GM18951 (cell line): Measurements from ENCODE around the gene FBXL20.
"Not testable (repeated sequence)": the region's sequence is repeated elsewhere in the genome, so short reads cannot be mapped to it uniquely, and the experiment has no call there.

Experiments used
- POLR2A ChIP-seq: IDR thresholded peaks from 4 replicates; pipeline ENCODE4 v1.6.1; 2011; ENCODE audit warnings: mild to moderate bottlenecking; ENCODE audit not compliant: insufficient read length, insufficient read depth; ENCODE audit errors: extremely low read depth
- in situ Hi-C: fragments of 300-500 bp; cut with MboI; formaldehyde crosslinking; loops from one replicate; pipeline ENCODE4 v1.12.0; 2022; ENCODE audit warnings: low sequenced_read_pairs, mixed read lengths, inconsistent platforms; ENCODE audit not compliant: unreplicated experiment

The FBXL20 gene

GRCh38 chr17:39402890-39403605, 1.6 kb upstream of the FBXL20 start:
- in situ Hi-C loops: no loop called here
- no peak for TF ChIP-seq POLR2A

GRCh38 chr17:39402244-39402889, 941 bp upstream of the FBXL20 start:
- TF ChIP-seq POLR2A: no peak
- in situ Hi-C loops: no loop called here

DNA sequence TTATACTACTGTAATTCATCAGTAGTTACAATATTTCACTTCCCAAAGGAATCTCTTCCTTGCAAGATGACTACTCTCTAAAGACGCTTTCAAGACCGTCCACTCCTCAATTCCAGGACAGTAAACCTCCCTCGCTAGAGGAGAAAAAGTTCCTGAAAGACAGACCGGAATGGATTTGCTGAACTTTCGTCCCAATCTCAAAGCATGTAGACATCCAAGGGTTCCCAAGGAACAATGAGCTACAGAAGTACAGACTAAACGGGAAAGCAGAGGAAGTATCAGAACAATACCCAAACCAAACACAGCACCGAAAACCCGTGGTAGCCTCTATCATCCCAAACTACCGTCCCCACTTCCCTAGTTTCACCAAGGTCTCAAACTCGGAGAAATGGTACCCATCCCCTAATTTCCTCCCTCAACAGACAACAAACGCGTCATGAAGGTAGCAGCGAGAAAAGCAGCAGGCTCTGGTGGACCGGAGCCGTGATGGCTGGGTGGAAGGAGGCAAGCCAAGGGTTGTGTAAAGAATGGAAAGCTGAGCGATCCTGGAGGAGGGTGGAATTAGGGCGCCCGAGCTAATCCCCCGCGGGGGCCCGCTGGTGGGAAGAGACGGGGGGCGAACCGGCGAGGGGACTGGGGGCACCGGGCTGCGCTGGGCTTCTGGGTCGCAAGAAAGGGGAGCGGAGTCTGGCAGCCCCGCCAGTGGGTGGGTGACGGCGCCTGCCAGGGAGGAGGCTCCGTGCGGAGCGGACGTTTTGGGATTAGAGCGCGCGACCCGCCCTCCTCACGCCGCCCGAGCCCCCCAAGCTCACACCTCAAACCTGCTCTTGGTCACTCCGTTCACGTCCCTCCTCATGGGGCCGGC, 647 bp downstream of the FBXL20 start:
- no peak for TF ChIP-seq POLR2A
- in situ Hi-C loops: no loop called here

- no peak for TF ChIP-seq POLR2A
- in situ Hi-C loops: no loop called here
Observed at GRCh38 chr17:39399791-39400190, 1.6 kb downstream of the FBXL20 start.

GRCh38 chr17:39393736-39394135, 7.7 kb downstream of the FBXL20 start:
- TF ChIP-seq POLR2A: no peak
- in situ Hi-C loops: no loop called here

- no peak for TF ChIP-seq POLR2A
- in situ Hi-C loops: no loop called here
Observed at GRCh38 chr17:39391448-39391847, 10.0 kb downstream of the FBXL20 start.

DNA sequence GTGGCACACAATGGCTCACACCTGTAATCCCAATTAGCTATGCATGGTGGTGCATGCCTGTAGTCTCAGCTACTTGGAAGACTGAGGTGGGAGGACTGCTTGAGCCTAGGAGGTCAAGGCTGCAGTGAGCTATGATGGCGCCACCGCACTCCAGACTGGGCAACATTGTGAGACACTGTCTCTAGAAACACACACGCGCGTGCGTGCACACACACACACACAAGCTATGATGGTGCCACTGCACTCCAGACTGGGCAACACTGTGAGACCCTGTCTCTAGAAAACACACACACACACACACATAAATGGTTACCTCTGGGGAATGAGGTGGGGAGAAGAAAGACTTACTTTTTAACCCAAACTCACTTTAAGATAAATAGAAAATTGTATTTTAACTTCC, 16.4 kb downstream of the FBXL20 start:
- no peak for TF ChIP-seq POLR2A
- in situ Hi-C loops: no loop called here

DNA sequence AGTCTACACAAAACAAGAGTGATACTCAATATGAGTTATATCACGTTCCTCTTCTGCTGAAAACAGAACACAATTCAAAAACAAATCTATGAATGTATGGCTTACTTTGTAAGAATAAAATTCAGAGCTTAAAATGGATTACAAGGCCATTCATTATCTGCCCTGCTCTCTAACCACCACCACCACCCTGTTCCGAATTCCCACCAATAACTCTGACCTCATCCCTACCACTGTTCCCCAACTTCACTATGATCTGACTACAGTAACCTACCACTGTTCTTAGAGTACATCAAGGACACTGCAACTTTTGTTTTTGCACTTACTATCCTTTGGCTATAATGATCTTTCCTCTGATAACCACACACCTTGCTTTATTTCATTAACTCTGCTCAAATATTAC, 21.3 kb downstream of the FBXL20 start:
- no peak for TF ChIP-seq POLR2A
- in situ Hi-C loops: no loop called here

DNA sequence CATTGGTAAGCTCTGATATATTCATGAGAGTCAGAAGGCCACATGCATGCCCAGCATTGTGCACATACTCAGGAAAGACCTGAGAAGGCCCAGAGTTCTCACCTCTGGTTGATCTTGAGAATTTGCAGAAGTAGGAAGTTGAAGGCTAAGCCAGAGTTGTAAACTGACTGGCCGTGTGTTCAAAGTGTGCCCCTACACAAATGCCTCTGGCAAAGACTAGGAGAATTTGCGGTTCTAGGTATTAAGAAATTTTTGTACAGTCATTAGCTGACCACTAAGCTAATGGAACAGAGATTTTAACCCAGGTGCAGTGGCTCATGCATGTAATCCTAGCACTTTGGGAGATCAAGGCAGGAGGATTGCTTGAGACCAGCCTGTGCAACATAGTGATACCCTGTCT, 25.0 kb downstream of the FBXL20 start:
- no peak for TF ChIP-seq POLR2A
- in situ Hi-C loops: no loop called here

- in situ Hi-C loops: not testable (repeated sequence)
Observed at GRCh38 chr17:39367805-39368204, 33.6 kb downstream of the FBXL20 start.

DNA sequence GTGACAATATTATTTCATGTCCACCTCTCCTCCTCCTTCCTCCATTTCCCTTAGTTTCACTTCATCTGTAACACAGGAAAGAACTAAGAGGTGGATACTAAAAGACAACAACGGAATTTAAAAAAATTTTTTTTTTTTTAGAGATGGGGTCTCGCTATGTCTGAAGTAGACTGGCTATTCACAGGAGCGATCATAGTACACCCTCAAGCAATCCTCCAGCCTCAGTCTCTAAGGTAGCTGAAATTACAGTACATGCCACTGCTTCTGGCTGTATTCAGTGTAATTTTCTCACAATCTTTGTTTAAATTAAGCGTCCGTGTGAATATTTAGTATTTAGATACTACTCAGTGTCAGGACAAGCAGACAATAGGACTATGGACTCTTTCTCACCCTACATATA, 35.6 kb downstream of the FBXL20 start:
- TF ChIP-seq POLR2A: no peak
- in situ Hi-C loops: no loop called here

- in situ Hi-C loops: no loop called here
- no peak for TF ChIP-seq POLR2A
Observed at GRCh38 chr17:39365242-39365641, 36.2 kb downstream of the FBXL20 start.

- no peak for TF ChIP-seq POLR2A
- in situ Hi-C loops: no loop called here
Observed at GRCh38 chr17:39364236-39365025, 37.0 kb downstream of the FBXL20 start.
